Muscle layer of duodenum (tissue), 2 donors: ENCODE data around the gene HNMT.
"Not testable (repeated sequence)": the region's sequence is repeated elsewhere in the genome, so short reads cannot be mapped to it uniquely, and the experiment has no call there.

Source experiments
- H3K27ac ChIP-seq: one replicate; pipeline ENCODE4 v1.7.0; 2013; ENCODE audit warnings: mild to moderate bottlenecking, low read length
- H3K27me3 ChIP-seq: one replicate; pipeline ENCODE4 v1.7.0; 2013; ENCODE audit warnings: low read depth, mild to moderate bottlenecking, control low read depth, low read length
- H3K36me3 ChIP-seq, 2 donors: one replicate each; pipeline ENCODE4 v1.7.0; 2013; ENCODE audit warnings: low read length in 2 of 2, control low read depth in 1 of 2, mild to moderate bottlenecking in 1 of 2; ENCODE audit not compliant: insufficient read depth in 2 of 2, control insufficient read depth in 1 of 2
- H3K4me1 ChIP-seq, 2 donors: one replicate each; pipeline ENCODE4 v1.7.0; 2013; ENCODE audit warnings: low read length in 2 of 2, mild to moderate bottlenecking in 2 of 2, control low read depth in 1 of 2, moderate library complexity in 1 of 2; ENCODE audit not compliant: insufficient read depth in 2 of 2, control insufficient read depth in 1 of 2
- H3K4me3 ChIP-seq, 2 donors: one replicate each; pipeline ENCODE4 v1.7.0; 2013; ENCODE audit warnings: low read length in 2 of 2, low read depth in 1 of 2, mild to moderate bottlenecking in 1 of 2
- H3K9me3 ChIP-seq, 2 donors: one replicate each; pipeline ENCODE4 v1.7.0; 2013; ENCODE audit warnings: low read length in 2 of 2, control low read depth in 1 of 2, mild to moderate bottlenecking in 1 of 2; ENCODE audit not compliant: control insufficient read depth in 1 of 2
- donor health status: healthy.

Gene HNMT

GRCh38 chr2:138032334-138032733 lies 68.1 kb downstream of the HNMT start:
- no peaks in the 10 kb centered on the region for H3K27me3 ChIP-seq
- no peaks in the 10 kb centered on the region for H3K9me3 ChIP-seq
- no peaks in the 10 kb centered on the region for H3K4me1 ChIP-seq
- no peak overlapping the region for H3K4me3 ChIP-seq
- no peaks in the 10 kb centered on the region for H3K36me3 ChIP-seq
- H3K27ac ChIP-seq: no peak overlapping the region

GRCh38 chr2:138034536-138034935 lies 70.3 kb downstream of the HNMT start:
- Histone ChIP-seq H3K4me3 (no peak overlapping the region), H3K4me1 (no peaks in the 10 kb centered on the region), H3K9me3 (no peaks in the 10 kb centered on the region), H3K27ac (no peak overlapping the region), H3K36me3 (no peaks in the 10 kb centered on the region), H3K27me3 (no peaks in the 10 kb centered on the region)

- H3K27me3 ChIP-seq: no peaks in the 10 kb centered on the region
- H3K27ac ChIP-seq: no peak overlapping the region
- no peaks in the 10 kb centered on the region for H3K4me1 ChIP-seq
- no peaks in the 10 kb centered on the region for H3K9me3 ChIP-seq
- no peaks in the 10 kb centered on the region for H3K36me3 ChIP-seq
- no peak overlapping the region for H3K4me3 ChIP-seq
These were observed 71.4 kb downstream of the HNMT start for GRCh38 chr2:138035608-138036217.

GRCh38 chr2:138036522-138036921 lies 72.2 kb downstream of the HNMT start:
- H3K27me3 ChIP-seq: no peaks in the 10 kb centered on the region
- no peak overlapping the region for H3K27ac ChIP-seq
- H3K4me1 ChIP-seq: no peaks in the 10 kb centered on the region
- no peak overlapping the region for H3K4me3 ChIP-seq
- no peaks in the 10 kb centered on the region for H3K36me3 ChIP-seq
- no peaks in the 10 kb centered on the region for H3K9me3 ChIP-seq

DNA sequence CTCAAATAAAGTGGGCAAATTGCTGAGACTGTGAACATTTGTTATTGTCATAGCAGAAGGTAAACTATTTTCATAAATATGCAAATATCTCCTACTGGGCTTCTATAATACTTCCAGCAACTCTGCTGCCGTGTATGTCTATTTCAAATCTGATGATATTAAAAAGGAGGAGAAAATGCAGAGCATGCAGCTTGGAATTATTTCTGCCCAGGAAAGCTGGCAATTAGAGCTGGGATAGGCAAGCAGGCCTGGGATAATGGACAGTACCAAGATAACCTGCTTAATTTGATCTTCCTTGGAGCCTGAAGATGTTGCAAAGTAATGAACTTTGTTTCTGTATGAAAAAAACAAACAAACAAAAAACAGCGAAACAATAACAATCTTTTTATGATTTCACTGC lies 72.8 kb downstream of the HNMT start:
- H3K9me3 ChIP-seq: no peaks in the 10 kb centered on the region
- H3K27ac ChIP-seq: no peak overlapping the region
- H3K4me3 ChIP-seq: no peak overlapping the region
- H3K36me3 ChIP-seq: no peaks in the 10 kb centered on the region
- no peaks in the 10 kb centered on the region for H3K4me1 ChIP-seq
- H3K27me3 ChIP-seq: no peaks in the 10 kb centered on the region

DNA sequence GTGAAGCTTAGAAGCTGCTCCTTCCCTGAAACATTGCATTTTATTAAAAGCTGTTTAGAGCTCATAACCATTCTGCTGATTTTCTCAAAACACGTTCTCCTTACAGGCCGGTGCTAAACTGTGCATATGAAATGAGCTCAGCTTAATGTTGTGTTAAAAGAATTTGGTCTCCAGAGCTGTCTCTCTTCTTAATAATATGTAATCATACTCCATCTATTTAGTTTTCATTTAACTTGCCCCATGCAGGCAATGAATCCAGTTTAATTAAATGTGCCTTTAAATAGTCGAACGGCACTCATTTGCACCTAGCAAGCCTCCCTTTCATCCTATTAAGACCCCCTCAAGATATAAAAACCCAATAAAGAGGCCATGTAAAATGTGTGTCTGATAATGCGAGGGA lies 76.3 kb downstream of the HNMT start:
- Histone ChIP-seq H3K27ac (no peak overlapping the region), H3K4me3 (no peak overlapping the region), H3K27me3 (no peaks in the 10 kb centered on the region), H3K36me3 (no peaks in the 10 kb centered on the region), H3K4me1 (no peaks in the 10 kb centered on the region), H3K9me3 (no peaks in the 10 kb centered on the region)

- H3K9me3 ChIP-seq: no peaks in the 10 kb centered on the region
- no peaks in the 10 kb centered on the region for H3K27me3 ChIP-seq
- H3K4me1 ChIP-seq: no peaks in the 10 kb centered on the region
- H3K36me3 ChIP-seq: no peaks in the 10 kb centered on the region
- H3K27ac ChIP-seq: no peak overlapping the region
- H3K4me3 ChIP-seq: no peak overlapping the region
These were observed 78.0 kb downstream of the HNMT start for GRCh38 chr2:138042311-138042710.

DNA sequence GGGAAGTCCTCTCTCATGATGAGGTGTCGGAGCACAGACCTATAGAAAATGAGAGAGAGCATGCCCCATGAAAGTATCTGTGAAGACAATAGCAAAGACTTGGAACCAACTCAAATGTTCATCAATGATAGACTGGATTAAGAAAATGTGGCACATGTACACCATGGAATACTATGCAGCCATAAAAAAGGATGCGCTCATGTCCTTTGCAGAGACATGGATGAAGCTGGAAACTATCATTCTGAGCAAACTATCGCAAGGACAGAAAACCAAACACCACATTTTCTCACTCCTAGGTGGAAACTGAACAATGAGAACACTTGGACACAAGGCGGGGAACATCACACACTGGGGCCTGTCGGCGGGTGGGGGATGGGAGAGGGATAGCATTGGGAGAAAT lies 79.3 kb downstream of the HNMT start:
- not testable (repeated sequence) for H3K27me3 ChIP-seq, H3K4me1 ChIP-seq, H3K9me3 ChIP-seq, H3K27ac ChIP-seq, H3K36me3 ChIP-seq, H3K4me3 ChIP-seq

DNA sequence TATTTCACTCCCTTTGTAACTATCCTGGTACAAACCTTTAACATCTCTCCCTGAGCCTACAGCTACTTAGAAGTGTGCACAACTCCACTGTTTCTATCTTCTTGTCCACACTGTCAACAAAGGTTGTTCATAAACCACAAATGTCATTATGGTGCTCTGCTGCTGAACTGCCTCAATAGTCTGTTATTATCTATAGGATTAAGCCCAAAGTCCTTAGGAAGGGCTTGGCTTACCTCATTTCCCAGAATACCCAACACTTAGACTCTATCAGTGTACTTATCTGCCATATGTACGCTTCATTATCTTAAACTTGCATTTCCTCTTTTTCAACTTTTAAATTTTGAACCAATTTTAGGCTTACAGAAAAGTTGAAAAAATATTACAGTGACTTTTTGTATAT lies 94.2 kb downstream of the HNMT start:
- Histone ChIP-seq H3K27ac (no peak overlapping the region), H3K36me3 (no peaks in the 10 kb centered on the region), H3K4me1 (no peaks in the 10 kb centered on the region), H3K27me3 (no peaks in the 10 kb centered on the region), H3K4me3 (no peak overlapping the region), H3K9me3 (no peaks in the 10 kb centered on the region)

- Histone ChIP-seq H3K9me3 (no peaks in the 10 kb centered on the region), H3K36me3 (no peaks in the 10 kb centered on the region), H3K27ac (no peak overlapping the region), H3K4me1 (no peaks in the 10 kb centered on the region), H3K4me3 (no peak overlapping the region), H3K27me3 (no peaks in the 10 kb centered on the region)
These were observed 95.4 kb downstream of the HNMT start for GRCh38 chr2:138059487-138060300.

DNA sequence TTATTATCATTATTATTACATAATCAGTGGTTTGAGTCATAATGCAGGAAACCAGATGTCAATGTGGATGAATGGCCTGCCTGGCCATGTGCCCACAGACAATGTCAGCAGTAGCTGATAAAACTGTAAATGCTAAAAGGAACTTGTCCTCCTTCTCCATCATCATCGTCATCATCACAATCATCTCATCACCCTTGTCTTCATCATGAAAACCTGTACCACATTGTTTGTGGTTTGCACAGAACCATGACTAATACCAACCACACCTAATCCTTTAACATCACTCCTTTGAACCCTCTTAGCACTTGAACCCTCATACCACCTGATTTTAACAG lies 96.0 kb downstream of the HNMT start:
- Histone ChIP-seq H3K27me3 (no peaks in the 10 kb centered on the region), H3K4me1 (no peaks in the 10 kb centered on the region), H3K36me3 (no peaks in the 10 kb centered on the region), H3K27ac (no peak overlapping the region), H3K9me3 (no peaks in the 10 kb centered on the region), H3K4me3 (no peak overlapping the region)

GRCh38 chr2:138061961-138062360 lies 97.7 kb downstream of the HNMT start:
- no peaks in the 10 kb centered on the region for H3K4me1 ChIP-seq
- no peaks in the 10 kb centered on the region for H3K27me3 ChIP-seq
- no peak overlapping the region for H3K4me3 ChIP-seq
- H3K9me3 ChIP-seq: no peaks in the 10 kb centered on the region
- no peaks in the 10 kb centered on the region for H3K36me3 ChIP-seq
- no peak overlapping the region for H3K27ac ChIP-seq
